Measurements from ENCODE around the gene TRABD.

DNA sequence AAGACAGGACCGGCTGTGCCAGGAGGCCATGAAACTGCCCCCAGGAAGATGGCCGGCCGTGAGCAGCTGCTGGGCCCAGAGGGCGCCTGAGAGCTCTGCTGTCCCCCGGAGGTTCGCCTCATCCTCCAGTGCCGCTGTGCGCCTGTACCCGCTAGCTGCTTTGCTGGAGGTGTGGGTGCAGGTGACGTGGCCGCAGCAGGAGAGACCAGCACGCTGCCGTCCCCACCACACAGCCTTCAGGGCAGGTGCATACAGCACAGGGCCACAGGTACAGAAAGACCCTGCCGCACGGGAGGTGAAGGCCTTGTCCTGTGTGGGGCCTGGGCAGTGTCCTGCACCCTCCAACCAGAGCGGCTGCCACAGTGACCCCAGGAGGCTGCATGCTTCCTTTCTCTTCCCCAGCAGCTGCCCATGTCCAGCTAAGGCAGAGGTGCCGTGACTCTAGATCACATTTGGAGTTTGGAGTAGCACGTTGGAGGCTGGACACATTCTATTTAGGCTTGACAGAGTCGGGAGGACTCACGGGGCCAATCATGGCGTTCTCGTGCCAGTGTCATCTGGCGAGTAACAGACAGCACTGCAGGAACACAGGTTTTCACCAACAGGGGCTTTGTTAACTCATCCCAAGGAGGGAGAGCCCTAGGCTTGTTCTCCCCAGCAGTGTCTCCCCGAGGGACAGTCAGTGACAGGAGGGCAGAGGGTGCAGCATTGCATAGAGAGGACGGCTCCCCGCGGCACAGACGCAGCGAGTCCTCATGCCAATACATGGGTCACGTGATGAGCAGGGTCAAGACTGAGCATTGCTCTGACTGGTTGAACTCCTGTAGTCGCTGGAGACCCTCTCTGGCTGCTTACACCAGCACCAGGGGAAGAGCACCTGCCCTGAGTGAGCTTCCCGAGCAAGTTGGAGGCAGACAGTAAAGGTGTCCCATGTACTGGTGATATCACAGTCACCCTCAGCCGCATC, 33.9 kb upstream of the TRABD start:
- TF ChIP-seq GATA3 (IDR thresholded peaks at IDR 0.05; ENCODE audit: low read depth, low read length) (no peak), GATA2 (IDR thresholded peaks at IDR 0.05; ENCODE audit: low read depth, low read length) (no peak)

Measured in SH-SY5Y (cell line).